ENCODE measurements around the gene C2orf49.

Gene C2orf49

GRCh38 chr2:105317937-105318336, 19.4 kb upstream of the C2orf49 start:
- no peak overlapping the region for H3K4me3 ChIP-seq (ENCODE audit: low read depth, low read length)
- H3K79me2 ChIP-seq = peaks cover 30% of the 10 kb centered on the region
- no peaks in the 10 kb centered on the region for H3K9me3 ChIP-seq (ENCODE audit: control insufficient read depth, low read length)
- no peak for TF ChIP-seq CTCF (IDR thresholded peaks at IDR 0.05)
- no peaks in the 10 kb centered on the region for H3K4me1 ChIP-seq
- H3K27ac ChIP-seq = no peak overlapping the region
- no peak overlapping the region for H3K4me2 ChIP-seq (ENCODE audit: low read length)
- no peaks in the 10 kb centered on the region for H3K27me3 ChIP-seq (ENCODE audit: control insufficient read depth, insufficient read depth, low read length)
- no peak overlapping the region for H2AFZ ChIP-seq
- H3K36me3 ChIP-seq (ENCODE audit: control insufficient read depth, insufficient read depth, low read length) = no peaks in the 10 kb centered on the region
- no peak overlapping the region for H3K9ac ChIP-seq

- H3K9me3 ChIP-seq (ENCODE audit: control insufficient read depth, low read length) = no peaks in the 10 kb centered on the region
- no peak overlapping the region for H3K9ac ChIP-seq
- TF ChIP-seq CTCF (IDR thresholded peaks at IDR 0.05) = no peak
- H3K27me3 ChIP-seq (ENCODE audit: control insufficient read depth, insufficient read depth, low read length) = no peaks in the 10 kb centered on the region
- no peaks in the 10 kb centered on the region for H3K36me3 ChIP-seq (ENCODE audit: control insufficient read depth, insufficient read depth, low read length)
- no peak overlapping the region for H3K4me3 ChIP-seq (ENCODE audit: low read depth, low read length)
- no peak overlapping the region for H3K27ac ChIP-seq
- H3K4me2 ChIP-seq (ENCODE audit: low read length) = no peak overlapping the region
- H3K79me2 ChIP-seq = peaks cover 36% of the 10 kb centered on the region
- no peaks in the 10 kb centered on the region for H3K4me1 ChIP-seq
- H2AFZ ChIP-seq = no peak overlapping the region
Measured at GRCh38 chr2:105320651-105321215, 16.6 kb upstream of the C2orf49 start.

- H3K4me1 ChIP-seq = no peaks in the 10 kb centered on the region
- H3K4me3 ChIP-seq (ENCODE audit: low read depth, low read length) = no peak overlapping the region
- H3K9me3 ChIP-seq (ENCODE audit: control insufficient read depth, low read length) = no peaks in the 10 kb centered on the region
- no peak overlapping the region for H2AFZ ChIP-seq
- no peak overlapping the region for H3K9ac ChIP-seq
- H3K27ac ChIP-seq = no peak overlapping the region
- H3K27me3 ChIP-seq (ENCODE audit: control insufficient read depth, insufficient read depth, low read length) = no peaks in the 10 kb centered on the region
- H3K36me3 ChIP-seq (ENCODE audit: control insufficient read depth, insufficient read depth, low read length) = no peaks in the 10 kb centered on the region
- peaks cover 29% of the 10 kb centered on the region for H3K79me2 ChIP-seq
- no peak overlapping the region for H3K4me2 ChIP-seq (ENCODE audit: low read length)
- TF ChIP-seq CTCF (IDR thresholded peaks at IDR 0.05) = no peak
Measured at GRCh38 chr2:105321875-105322646, 15.3 kb upstream of the C2orf49 start.

- Histone ChIP-seq H3K4me3 (ENCODE audit: low read depth, low read length) (no peak overlapping the region), H3K9ac (no peak overlapping the region), H3K27me3 (ENCODE audit: control insufficient read depth, insufficient read depth, low read length) (no peaks in the 10 kb centered on the region), H3K4me1 (peaks cover under 1% of the 10 kb centered on the region), H3K27ac (no peak overlapping the region), H3K9me3 (ENCODE audit: control insufficient read depth, low read length) (no peaks in the 10 kb centered on the region), H3K79me2 (peaks cover 27% of the 10 kb centered on the region), H2AFZ (no peak overlapping the region), H3K4me2 (ENCODE audit: low read length) (no peak overlapping the region), H3K36me3 (ENCODE audit: control insufficient read depth, insufficient read depth, low read length) (no peaks in the 10 kb centered on the region)
- TF ChIP-seq CTCF (IDR thresholded peaks at IDR 0.05) = no peak
Measured at GRCh38 chr2:105323111-105323510, 14.2 kb upstream of the C2orf49 start.

- H3K9ac ChIP-seq = no peak overlapping the region
- peaks cover 6% of the 10 kb centered on the region for H3K4me1 ChIP-seq
- H3K27me3 ChIP-seq (ENCODE audit: control insufficient read depth, insufficient read depth, low read length) = no peaks in the 10 kb centered on the region
- no peak overlapping the region for H3K27ac ChIP-seq
- H3K36me3 ChIP-seq (ENCODE audit: control insufficient read depth, insufficient read depth, low read length) = no peaks in the 10 kb centered on the region
- no peak for TF ChIP-seq CTCF (IDR thresholded peaks at IDR 0.05)
- no peaks in the 10 kb centered on the region for H3K9me3 ChIP-seq (ENCODE audit: control insufficient read depth, low read length)
- H3K79me2 ChIP-seq = peaks cover 23% of the 10 kb centered on the region
- no peak overlapping the region for H3K4me2 ChIP-seq (ENCODE audit: low read length)
- no peak overlapping the region for H2AFZ ChIP-seq
- H3K4me3 ChIP-seq (ENCODE audit: low read depth, low read length) = no peak overlapping the region
Measured at GRCh38 chr2:105324101-105324500, 13.2 kb upstream of the C2orf49 start.

Data from parathyroid adenoma (tissue), 2 donors.